HG03039 (cell line): ENCODE results near the gene ARHGEF16.

Experiments
- ATAC-seq: cut with Tn5 transposase; IDR thresholded peaks from one replicate; pipeline ENCODE4 v1.9.1; 2021; ENCODE audit warnings: mild to moderate bottlenecking, moderate library complexity; ENCODE audit not compliant: unreplicated experiment

ARHGEF16 gene

GRCh38 chr1:3498986-3499385 is 44.5 kb downstream of the ARHGEF16 start:
- ATAC-seq: no peak

GRCh38 chr1:3499611-3500010 is 45.1 kb downstream of the ARHGEF16 start:
- ATAC-seq: no peak

- ATAC-seq: no peak
Measured at GRCh38 chr1:3500265-3500835, 45.9 kb downstream of the ARHGEF16 start.

GRCh38 chr1:3501437-3501836 is 47.0 kb downstream of the ARHGEF16 start:
- ATAC-seq: no peak

- no peak for ATAC-seq
Measured at GRCh38 chr1:3501856-3502640, 47.6 kb downstream of the ARHGEF16 start.

GRCh38 chr1:3502641-3503524 is 48.4 kb downstream of the ARHGEF16 start:
- no peak for ATAC-seq

GRCh38 chr1:3503525-3503886 is 49.0 kb downstream of the ARHGEF16 start:
- ATAC-seq: no peak

- no peak for ATAC-seq
Measured at GRCh38 chr1:3504151-3504821, 49.8 kb downstream of the ARHGEF16 start.

GRCh38 chr1:3504822-3505153 is 50.3 kb downstream of the ARHGEF16 start:
- ATAC-seq: no peak

- no peak for ATAC-seq
Measured at GRCh38 chr1:3505161-3505560, 50.7 kb downstream of the ARHGEF16 start.

- ATAC-seq: no peak
Measured at GRCh38 chr1:3506041-3506440, 51.6 kb downstream of the ARHGEF16 start.

GRCh38 chr1:3506943-3507342 is 52.5 kb downstream of the ARHGEF16 start:
- no peak for ATAC-seq

GRCh38 chr1:3507636-3508275 is 53.3 kb downstream of the ARHGEF16 start:
- no peak for ATAC-seq

- no peak for ATAC-seq
Measured at GRCh38 chr1:3508757-3509415, 54.4 kb downstream of the ARHGEF16 start.

GRCh38 chr1:3509721-3510120 is 55.3 kb downstream of the ARHGEF16 start:
- no peak for ATAC-seq

GRCh38 chr1:3510136-3510955 is 55.9 kb downstream of the ARHGEF16 start:
- ATAC-seq: no peak

GRCh38 chr1:3510956-3511250 is 56.4 kb downstream of the ARHGEF16 start:
- no peak for ATAC-seq

- ATAC-seq: no peak
Measured at GRCh38 chr1:3511306-3511705, 56.8 kb downstream of the ARHGEF16 start.

GRCh38 chr1:3511856-3512255 is 57.4 kb downstream of the ARHGEF16 start:
- no peak for ATAC-seq

- no peak for ATAC-seq
Measured at GRCh38 chr1:3514404-3514803, 59.9 kb downstream of the ARHGEF16 start.
